Body of pancreas (tissue), 4 donors: Measurements from ENCODE around the gene MAP2K5. TPM values are rescaled to one million over a fixed set of nuclear protein-coding genes. Genes with fewer than 3 reads are reported as not detected.

ENCODE experiments used
- ATAC-seq: fragments of 150-250 bp; one replicate; pipeline ENCODE4 v1.9.1; 2016
- DNase-seq, 4 donors: peaks; one replicate each; pipeline ENCODE4 v3.0.0-alpha.2; 2019
- H3K27ac ChIP-seq, 4 donors: fragments of 200-600 bp; sonication (generic); 1 replicate in 3 of 4; 2 replicates in 1 of 4; pipeline versions ENCODE4 v1.5.1 to v1.6.1; 2016 to 2019; ENCODE audit warnings: mild to moderate bottlenecking in 1 of 4, mixed read lengths in 1 of 4, moderate library complexity in 1 of 4
- H3K27me3 ChIP-seq, 2 donors: fragments of 200-600 bp; sonication (generic); one replicate each; pipeline ENCODE4 v1.6.0; 2016; ENCODE audit warnings: mild to moderate bottlenecking in 1 of 2
- H3K36me3 ChIP-seq, 2 donors: fragments of 200-600 bp; sonication (generic); replicated peaks in 1 of 2; 2 replicates each; pipeline ENCODE4 v1.5.1; 2016; ENCODE audit warnings: low read depth in 2 of 2; ENCODE audit not compliant: insufficient read depth in 1 of 2
- H3K4me1 ChIP-seq: fragments of 200-600 bp; sonication (generic); one replicate; pipeline ENCODE4 v1.6.0; 2016
- H3K4me3 ChIP-seq, 2 donors: fragments of 200-600 bp; sonication (generic); 1 replicate in 1 of 2; 2 replicates in 1 of 2; pipeline ENCODE4 v1.5.1; 2016 to 2019
- H3K9me3 ChIP-seq, 3 donors: fragments of 200-600 bp; sonication (generic); 1 replicate in 2 of 3; 2 replicates in 1 of 3; pipeline ENCODE4 v1.5.1; 2016
- CTCF ChIP-seq, 7 experiments: fragments of 450-650 bp in 4 of 7; fragments of 200-600 bp in 3 of 7; sonication (generic) in 3 of 7; IDR thresholded peaks; one replicate each; pipeline ENCODE4 v1.5.1; 2016 to 2019; ENCODE audit warnings: antibody characterized with exemption in 7 of 7
- POLR2A ChIP-seq, 3 donors: fragments of 450-650 bp; IDR thresholded peaks; one replicate each; pipeline ENCODE4 v1.6.1; 2016; ENCODE audit warnings: antibody characterized with exemption in 3 of 3, mild to moderate bottlenecking in 2 of 3
- WGBS, 2 donors: methylation state at CpG; one replicate each; pipeline ENCODE4 v1.1.5; 2017; 5-methylcytosine and 5-hydroxymethylcytosine counted together
- intact Hi-C: fragments of 100-400 bp; cut with DNase I; formaldehyde crosslinking; loops from one replicate; pipeline ENCODE4 v1.15.1; 2023
- total RNA-seq, 2 donors: library from RNA; depleted of rRNA; stranded (reverse); fragments of >200 nt; gene quantifications; one replicate each; pipeline ENCODE4 v1.1.0, GENCODE V29; 2016

Gene MAP2K5
- total RNA-seq, 2 donors from 2014 or later: 2.6 to 10.9 TPM

- 100% methylated on average over 1 of the region's 1 CpG for WGBS, 2 donors
- TF ChIP-seq POLR2A (IDR thresholded peaks at IDR 0.05) (no peak), CTCF (IDR thresholded peaks at IDR 0.05) (no peak)
- no peak overlapping the region for H3K27ac ChIP-seq
- no peaks in the 10 kb centered on the region for H3K36me3 ChIP-seq
- no peaks in the 10 kb centered on the region for H3K27me3 ChIP-seq
- ATAC-seq (no peak), DNase-seq (no peak)
- no peaks in the 10 kb centered on the region for H3K9me3 ChIP-seq
- peaks cover 8% of the 10 kb centered on the region for H3K4me1 ChIP-seq
- no peak overlapping the region for H3K4me3 ChIP-seq
- intact Hi-C loops: no loop called here
Measured at GRCh38 chr15:67551207-67551743, 8.8 kb downstream of the MAP2K5 start.

GRCh38 chr15:67554580-67554979, 12.1 kb downstream of the MAP2K5 start:
- ATAC-seq (no peak), DNase-seq (no peak)
- no peak overlapping the region for H3K4me3 ChIP-seq
- H3K27me3 ChIP-seq: no peaks in the 10 kb centered on the region
- H3K27ac ChIP-seq: no peak overlapping the region
- no peaks in the 10 kb centered on the region for H3K9me3 ChIP-seq
- peaks cover 0 to 2% of the 10 kb centered on the region in 2 donors for H3K36me3 ChIP-seq
- no peaks in the 10 kb centered on the region for H3K4me1 ChIP-seq
- intact Hi-C loops: no loop called here
- 88 to 96% methylated on average over 4 of the region's 4 CpGs for whole genome bisulfite sequencing, 2 donors
- TF ChIP-seq POLR2A (IDR thresholded peaks at IDR 0.05) (no peak), CTCF (IDR thresholded peaks at IDR 0.05) (no peak)

GRCh38 chr15:67556976-67557570, 14.6 kb downstream of the MAP2K5 start:
- H3K27ac ChIP-seq: no peak overlapping the region
- ATAC-seq (no peak), DNase-seq (no peak)
- peaks cover 0 to 2% of the 10 kb centered on the region in 2 donors for H3K36me3 ChIP-seq
- WGBS, 2 donors: 78 to 90% methylated on average over 3 of the region's 3 CpGs
- H3K4me3 ChIP-seq: no peak overlapping the region
- TF ChIP-seq CTCF (IDR thresholded peaks at IDR 0.05) (no peak), POLR2A (IDR thresholded peaks at IDR 0.05) (no peak)
- no peaks in the 10 kb centered on the region for H3K4me1 ChIP-seq
- intact Hi-C loops: no loop called here
- H3K27me3 ChIP-seq: no peaks in the 10 kb centered on the region
- no peaks in the 10 kb centered on the region for H3K9me3 ChIP-seq

GRCh38 chr15:67558502-67558901, 16.0 kb downstream of the MAP2K5 start:
- H3K27me3 ChIP-seq: no peaks in the 10 kb centered on the region
- intact Hi-C loops: no loop called here

More at GRCh38 chr15:67558502-67558901, 16.0 kb downstream of the MAP2K5 start:
- ATAC-seq (no peak), DNase-seq (no peak)
- Histone ChIP-seq H3K36me3 (peaks cover 0 to 2% of the 10 kb centered on the region in 2 donors), H3K27ac (no peak overlapping the region), H3K4me3 (no peak overlapping the region), H3K9me3 (no peaks in the 10 kb centered on the region), H3K4me1 (no peaks in the 10 kb centered on the region)
- 90 to 97% methylated on average over 4 of the region's 4 CpGs for WGBS, 2 donors
- no peak for TF ChIP-seq POLR2A (IDR thresholded peaks at IDR 0.05)
- no peak for TF ChIP-seq CTCF (IDR thresholded peaks at IDR 0.05)
